Ureter (tissue), 1 donor: ENCODE measurements around the gene TRANK1. TPM values are rescaled to one million over a fixed set of nuclear protein-coding genes. Genes with fewer than 3 reads are reported as not detected.
"Not testable (repeated sequence)": the region's sequence is repeated elsewhere in the genome, so short reads cannot be mapped to it uniquely, and the experiment has no call there.

Experiments
- DNase-seq: peaks from one replicate; pipeline ENCODE4 v3.0.0-alpha.2; 2020; ENCODE audit warnings: low spot score
- total RNA-seq: library from RNA; stranded (reverse); gene quantifications from one replicate; pipeline ENCODE4 v1.2.4, GENCODE V29; 2023
- donor health status: DM: yes; HTN: yes; CAD: no.

TRANK1 gene
- total RNA-seq, 1 donor from 2014 or later: 29.2 TPM

DNA sequence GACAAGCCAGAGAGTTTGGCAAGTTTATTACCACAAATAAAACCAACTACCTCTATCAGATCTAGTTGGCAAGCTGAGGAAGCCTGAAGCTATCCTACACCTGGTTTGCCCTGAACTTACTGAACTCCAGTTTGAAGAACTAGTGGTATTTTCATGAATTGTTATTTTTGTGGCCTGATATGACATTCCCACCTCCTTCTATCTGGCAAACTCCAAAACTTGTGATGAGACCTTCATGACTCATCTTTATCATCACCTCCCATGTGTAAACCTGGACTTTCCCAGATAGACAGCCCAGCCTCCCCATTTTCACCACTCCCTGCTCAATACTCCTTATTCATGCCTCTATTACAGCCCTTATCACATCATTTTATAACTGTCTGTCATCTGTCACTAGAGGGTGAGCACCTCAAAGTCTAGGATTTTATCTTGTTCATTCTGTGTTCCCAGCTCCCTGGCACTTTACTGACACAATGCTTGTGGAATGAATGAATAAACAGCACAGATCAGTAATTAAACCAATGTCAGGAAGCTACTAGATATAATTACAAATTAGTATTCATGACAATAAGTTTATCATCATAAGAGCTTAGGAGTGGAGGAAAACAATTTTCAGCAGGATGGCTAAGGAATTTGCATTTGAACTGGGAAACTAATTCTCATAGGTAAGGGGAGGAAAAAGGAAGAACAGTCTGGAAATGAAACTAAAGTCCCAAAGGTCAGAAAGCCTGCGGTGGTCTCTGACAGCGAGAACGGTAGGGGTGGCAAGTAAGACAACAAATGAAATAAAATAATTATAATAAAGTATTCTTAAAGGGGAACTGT is 13.2 kb upstream of the TRANK1 start:
- DNase-seq: no peak

DNA sequence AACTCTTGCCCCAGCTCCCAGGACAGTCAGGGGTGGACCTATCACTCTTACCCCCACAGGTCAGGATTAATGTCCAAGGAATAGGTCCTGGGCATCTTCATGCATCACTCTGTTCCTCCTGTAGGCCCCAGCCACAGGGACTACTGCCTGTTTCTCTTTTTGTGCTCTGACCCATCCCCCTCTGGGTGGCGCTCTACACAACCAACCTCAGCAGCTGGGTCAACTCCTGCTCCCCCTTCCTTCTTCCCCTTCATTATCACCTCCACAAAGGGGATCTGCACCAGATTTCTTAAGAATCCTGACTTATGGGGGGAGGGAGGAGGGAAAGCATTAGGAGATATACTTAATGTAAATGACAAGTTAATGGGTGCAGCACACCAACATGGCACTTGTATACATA is 12.2 kb upstream of the TRANK1 start:
- DNase-seq: no peak

DNA sequence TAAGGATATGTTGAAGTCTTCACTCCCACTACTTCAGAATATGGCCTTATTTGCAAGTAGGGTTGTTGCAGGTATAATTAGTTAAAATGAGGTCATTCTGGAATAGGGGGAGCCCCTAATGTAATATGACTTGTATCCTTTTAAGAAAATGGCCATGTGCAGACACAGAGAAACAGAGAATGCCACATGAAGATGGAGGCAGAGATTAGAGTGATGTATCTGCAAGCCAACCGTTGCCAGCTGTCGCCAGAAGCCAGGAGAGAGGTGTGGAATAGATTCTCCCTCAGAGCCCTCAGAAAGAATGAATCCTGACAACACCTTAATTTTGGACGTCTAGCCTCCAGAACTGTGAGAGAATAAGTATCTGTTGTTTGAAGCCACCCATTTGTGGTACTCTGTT is 11.3 kb upstream of the TRANK1 start:
- no peak for DNase-seq

DNA sequence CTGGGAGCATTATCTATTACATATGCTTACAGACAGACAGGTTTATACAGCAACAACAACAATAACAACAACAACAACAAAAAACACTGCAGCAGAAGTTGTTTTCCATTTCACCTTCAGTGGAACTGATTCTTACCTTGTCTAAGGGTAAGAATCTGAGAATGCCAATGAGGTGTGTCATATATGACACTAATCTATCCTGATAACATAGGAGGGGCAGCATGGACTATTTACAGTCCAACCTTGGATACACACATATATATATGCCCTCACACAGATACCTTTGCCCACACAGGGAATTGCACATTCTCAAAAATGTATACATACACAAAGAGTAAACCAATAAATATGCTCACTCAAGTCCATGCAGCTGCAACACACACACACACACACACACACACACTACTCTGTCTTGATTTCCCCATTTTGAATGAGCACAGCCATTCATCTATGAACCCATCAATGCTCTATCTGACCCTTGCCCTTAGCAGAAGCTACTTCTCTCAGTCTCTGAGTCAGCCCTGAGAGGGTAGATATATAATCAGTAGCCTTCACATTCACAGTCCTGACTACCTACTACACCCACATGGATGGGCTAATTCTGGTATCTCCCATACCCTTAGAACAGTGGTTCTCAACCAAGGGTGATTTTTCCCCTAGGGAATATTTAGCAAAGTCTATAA is 9.7 kb upstream of the TRANK1 start:
- no peak for DNase-seq

DNA sequence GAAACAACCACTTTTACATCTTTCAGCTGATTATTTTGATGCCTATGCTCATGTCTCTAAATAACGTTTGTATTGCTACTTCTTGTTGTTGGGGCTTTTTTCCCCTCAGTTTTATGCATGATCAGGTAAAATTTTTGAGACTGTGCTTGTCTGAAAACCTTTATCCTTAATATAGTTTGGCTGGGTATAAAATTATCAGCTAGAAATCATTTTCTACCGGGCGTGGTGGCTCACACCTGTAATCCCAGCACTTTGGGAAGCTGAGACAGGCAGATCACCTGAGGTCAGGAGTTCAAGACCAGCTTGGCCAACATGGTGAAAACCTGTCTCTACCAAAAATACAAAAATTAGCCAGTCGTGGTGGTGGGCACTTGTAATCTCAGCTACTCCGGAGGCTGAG is 3.0 kb upstream of the TRANK1 start:
- not testable (repeated sequence) for DNase-seq

DNA sequence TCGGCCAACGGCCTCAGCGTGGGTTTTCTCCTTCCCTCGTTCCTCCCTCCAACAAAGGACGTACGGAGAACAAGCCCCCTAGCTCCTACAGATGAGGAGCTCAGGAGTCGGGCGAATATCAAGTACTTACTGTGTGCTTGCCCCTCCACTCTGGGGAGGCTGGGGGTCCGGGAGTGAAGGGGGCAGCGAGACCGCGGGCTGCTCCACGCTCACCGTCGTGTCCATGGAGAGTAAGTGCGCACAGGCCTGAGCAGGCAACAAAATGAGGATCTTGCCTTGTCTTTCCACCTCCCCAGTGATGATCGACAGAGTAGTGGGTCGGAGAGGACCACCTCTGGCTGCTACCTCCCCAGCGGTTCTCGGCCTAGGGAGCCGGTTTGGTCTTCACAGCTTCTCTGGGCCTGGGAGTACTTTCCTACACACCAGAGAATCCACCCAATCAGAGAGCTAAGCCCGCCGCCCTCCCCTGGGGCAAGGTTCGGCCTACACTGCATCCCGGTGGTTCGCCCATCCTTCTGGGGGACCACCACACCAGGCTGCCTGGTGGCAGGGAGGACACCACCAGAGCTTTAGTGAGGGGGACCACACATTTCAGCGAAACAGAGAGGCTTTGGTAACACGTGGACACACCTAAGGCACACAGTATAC is 603 bp upstream of the TRANK1 start:
- no peak for DNase-seq

DNA sequence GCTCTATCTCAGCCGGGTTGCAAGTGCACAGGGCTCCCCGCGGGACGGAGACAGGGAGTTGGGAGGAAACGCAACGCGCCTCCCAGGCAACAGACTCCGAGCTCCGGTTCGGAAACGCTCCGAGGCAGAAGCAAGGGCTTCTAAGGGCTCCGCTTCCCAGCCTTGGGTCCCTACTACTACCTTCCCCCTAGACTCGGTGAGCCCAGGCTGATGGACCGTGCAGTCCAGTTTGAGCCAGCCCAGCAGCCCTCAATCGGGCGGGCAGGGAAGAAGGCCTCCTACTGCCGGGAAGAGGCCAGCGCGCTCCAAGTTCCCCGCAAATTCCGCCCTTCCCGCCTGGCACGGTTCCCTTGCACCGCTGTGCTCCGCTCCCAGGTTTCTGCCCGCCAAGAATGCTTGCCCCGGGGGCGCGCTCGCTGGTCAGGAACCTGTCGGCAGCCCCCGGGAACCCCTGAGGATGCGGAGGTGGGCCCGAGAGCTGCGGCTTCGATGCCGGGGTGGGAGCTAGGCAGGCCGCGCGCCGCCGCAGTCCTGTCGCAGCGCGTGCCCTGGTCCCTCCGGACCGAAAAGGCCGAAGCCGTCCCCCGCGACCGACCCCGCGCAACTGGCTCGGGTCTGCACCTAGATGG is 728 bp downstream of the TRANK1 start:
- peak; percentile 67 for DNase-seq

DNA sequence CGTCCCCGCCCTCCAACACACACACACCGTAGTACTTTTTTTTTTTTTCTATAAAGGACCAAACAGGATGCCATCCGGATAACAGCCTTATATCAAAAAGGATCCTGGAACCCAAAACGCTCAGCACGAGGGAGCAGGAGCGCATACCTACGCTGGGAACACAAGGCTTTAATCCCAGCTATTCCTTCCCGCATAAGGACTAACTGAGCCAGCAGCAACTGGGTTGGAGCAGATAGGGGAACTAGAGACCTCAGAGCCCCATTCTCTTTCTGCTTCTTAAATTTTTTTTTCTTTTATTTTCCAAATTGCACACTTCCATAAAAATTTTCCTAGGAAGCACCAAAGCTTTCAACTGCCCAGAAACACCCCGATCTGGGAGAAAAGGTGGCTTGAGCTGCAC is 1.3 kb downstream of the TRANK1 start:
- no peak for DNase-seq

DNA sequence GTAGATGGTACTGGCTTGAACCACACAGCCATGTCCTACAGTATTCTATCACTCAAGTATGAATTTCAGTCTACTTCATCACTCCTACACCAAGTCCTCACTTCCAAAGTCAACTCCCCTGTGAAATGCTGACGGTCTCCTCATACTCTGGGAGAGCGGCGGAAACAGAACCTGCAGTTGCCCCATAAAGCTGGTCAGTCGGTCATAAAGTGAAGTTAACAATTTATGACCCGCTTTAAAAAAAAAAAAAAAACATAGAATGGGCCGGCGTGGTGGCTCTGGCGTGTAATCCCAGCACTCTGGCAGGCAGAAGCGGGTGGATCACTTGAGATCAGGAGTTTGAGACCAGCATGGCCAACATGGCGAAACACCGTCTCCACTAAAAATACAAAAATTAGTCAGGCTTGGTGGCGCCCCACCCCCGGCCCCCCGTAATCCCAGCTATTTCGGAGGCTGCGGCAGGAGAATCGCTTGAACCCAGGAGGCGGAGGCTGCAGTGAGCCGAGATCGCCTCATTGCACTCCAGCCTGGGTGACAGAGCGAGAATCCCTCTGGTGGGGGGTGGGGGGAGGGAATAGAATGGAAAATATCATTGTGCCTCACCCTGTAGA is 2.1 kb downstream of the TRANK1 start:
- no peak for DNase-seq

DNA sequence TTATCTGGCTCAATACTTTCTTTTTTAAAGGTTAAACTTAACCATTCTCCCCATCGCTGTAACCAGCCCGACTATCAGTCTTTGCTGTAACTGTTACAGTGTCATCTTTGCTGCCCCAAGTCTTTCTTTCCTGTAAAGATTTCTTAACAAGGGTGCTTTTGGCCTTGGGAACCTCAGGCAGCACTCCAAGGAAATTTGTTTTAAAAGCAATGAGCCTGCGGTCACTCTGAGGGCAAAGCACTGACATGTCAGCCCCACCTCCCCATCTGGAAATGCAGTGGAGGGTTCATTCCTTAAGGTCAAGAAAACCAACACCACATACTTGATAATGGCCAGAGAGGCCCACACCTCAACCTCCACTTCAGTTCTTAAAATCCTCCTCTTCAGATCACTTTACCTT is 3.2 kb downstream of the TRANK1 start:
- DNase-seq: no peak

DNA sequence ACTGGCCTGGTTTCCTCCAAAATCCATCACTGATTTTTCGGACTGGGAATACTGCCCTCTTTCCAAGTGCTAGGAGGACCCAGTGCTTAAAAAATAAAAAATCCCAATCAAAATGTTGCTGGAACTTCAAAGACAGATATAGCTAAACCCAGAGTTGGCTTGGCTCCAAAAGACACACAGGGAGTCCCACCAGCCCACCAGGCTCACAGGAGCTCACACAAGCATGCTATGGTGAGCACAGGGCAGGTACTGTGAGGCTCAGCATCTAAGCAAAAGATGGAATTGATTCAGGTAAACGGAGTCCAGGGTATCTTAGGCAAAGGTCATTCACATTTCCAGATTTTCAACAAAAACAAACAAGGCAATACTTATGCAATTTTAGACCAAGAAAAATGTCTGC is 3.7 kb downstream of the TRANK1 start:
- DNase-seq: no peak

DNA sequence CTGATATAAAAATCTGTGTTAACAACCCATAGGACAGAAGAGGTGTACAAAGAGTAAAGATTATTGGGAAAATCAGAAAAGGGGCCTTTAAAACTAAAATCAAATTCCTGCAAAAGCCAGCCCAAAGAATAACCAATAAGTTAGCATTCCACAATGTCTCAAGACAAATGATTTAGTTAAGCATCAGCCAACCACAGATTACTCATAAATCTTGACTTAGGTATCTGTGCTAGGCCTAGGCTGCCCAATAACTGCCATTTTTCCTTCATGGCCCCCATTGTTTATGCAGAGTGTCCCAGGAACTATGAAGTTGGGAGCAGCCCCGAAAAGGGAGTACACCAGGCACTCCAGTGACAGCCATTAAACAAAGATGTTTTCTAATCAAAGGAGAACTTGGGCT is 7.4 kb downstream of the TRANK1 start:
- no peak for DNase-seq

DNA sequence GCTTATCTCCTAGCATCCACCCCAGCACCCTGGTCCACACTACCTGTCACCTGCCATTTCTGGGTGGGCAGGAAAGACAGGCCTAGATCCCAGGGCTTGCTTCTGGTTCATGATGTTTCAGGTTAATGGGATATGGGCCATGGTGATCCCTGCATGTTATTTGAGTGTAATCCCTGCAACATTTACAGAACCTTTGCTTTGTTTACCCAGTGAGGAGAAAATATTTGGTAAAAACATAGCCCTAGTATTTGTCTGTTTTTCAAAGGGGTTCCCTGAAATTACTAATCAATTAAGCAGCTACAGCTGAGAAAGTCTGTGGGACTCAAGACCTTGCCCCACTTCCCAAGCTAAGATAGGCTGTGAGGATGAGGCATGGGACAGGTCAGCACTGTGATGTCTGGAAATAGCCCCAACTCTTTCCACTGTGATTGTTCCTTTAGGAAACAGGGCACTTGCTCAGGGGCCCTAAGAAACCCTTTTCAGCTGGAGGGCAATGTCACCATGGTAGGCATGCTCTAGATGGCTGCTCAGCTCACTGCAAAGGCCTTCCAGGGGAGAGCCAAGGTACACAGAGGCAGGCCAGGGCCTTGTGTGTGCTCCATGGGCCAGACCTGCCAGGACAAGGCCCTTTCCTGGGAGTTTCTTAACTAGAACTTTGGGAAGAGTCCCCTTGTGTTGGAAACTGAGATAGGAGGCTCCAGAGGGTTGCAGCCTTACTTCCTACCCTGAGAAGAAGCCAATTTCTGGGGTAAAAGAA is 11.1 kb downstream of the TRANK1 start:
- DNase-seq: peak; percentile 18

DNA sequence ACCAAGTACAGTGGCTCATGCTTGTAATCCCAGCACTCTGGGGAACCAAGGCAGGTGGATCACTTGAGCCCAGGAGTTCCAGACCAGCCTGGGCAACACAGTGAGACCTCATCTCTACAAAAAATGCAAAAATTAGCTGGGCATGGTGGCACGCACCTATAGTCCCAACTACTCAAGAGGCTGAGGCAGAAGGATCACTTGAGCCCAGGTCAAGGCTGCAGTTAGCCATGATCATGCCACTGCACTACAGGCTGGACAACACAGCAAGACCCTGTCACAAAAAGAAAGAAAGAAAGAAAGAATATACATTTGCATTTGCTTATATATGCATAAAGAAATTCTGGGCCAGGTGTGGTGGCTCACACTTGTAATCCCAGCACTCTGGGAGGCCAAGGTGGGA is 13.4 kb downstream of the TRANK1 start:
- DNase-seq: peak; percentile 3

DNA sequence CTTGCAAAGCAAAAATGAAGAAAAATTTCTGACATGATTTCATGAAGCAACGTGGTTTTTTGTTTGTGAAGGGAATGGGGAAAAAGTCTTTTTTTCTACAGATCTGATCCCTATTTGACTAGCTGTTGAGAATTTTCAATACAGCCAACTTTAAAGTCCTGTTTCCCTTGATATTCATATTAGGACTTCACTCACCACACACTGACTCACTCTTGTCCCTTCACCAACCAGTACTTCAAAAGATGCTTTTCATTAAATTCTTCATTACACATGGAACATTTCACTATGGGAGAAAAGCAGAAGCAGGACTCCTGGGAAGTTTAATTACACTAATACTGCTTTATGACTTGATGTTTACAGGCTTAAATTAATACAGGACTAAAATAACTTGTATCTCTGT is 16.6 kb downstream of the TRANK1 start:
- no peak for DNase-seq

DNA sequence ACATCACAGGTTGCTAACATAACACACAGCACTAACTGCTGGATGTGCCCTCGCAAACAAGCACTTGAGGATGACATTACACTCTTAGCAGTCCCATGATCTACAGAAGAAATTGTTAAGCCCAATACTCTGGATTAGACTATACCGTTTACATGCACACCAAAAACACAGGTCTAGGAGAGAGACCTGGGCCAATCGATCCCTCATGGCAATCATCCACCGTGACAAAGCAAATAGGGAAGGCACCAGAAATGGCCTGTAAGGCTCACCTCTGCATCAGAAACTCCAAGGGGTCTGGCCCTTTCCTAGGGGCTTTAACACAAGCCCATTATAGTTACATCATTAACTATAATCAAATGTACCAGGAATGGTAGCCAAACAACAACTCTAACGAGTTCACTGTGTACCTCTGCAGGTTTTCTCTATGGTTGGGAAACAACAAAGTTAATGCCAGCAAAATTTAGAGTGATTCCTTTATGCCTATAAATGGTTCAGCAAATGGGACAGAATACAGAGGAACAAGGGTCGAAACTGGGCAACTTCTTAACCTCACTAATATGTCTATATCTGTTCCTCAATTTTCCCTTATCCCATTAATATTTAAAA is 18.5 kb downstream of the TRANK1 start:
- DNase-seq: no peak

DNA sequence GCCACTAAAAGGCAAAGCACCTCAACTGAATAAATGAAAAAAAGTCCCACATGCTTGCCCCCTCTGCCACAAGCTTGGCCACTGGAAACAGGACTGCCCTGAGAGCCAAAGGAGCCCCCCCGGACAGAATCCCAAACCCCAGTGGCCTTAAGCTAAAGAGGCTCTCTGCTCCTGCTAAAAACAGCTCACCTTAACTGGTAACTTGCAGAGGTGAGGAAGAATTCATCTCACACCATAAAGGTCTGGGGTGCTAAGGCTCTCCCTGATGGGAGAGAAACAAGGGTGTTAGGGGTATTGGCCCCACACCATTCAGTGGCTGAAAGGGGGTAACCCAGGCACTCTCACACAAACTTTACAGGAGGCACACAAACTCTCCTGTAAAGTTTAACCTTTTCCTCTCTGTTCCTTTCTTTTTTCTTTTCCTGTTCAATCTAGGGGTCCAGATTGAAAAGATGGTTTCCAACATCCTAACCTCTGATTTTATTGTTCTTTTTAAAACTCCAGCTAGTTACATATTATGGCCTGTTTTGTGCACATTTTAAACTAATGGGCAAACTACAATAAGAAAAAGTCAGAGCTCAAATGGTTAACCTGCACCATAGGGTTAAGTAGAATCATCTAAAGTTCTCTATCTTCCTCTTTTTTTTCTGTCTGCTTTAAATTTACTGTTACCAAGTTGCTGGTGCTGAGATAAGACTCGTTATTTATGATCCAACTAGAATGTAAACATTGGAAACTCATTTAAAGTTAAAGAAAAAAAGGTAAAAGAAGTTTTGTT is 19.9 kb downstream of the TRANK1 start:
- DNase-seq: no peak

DNA sequence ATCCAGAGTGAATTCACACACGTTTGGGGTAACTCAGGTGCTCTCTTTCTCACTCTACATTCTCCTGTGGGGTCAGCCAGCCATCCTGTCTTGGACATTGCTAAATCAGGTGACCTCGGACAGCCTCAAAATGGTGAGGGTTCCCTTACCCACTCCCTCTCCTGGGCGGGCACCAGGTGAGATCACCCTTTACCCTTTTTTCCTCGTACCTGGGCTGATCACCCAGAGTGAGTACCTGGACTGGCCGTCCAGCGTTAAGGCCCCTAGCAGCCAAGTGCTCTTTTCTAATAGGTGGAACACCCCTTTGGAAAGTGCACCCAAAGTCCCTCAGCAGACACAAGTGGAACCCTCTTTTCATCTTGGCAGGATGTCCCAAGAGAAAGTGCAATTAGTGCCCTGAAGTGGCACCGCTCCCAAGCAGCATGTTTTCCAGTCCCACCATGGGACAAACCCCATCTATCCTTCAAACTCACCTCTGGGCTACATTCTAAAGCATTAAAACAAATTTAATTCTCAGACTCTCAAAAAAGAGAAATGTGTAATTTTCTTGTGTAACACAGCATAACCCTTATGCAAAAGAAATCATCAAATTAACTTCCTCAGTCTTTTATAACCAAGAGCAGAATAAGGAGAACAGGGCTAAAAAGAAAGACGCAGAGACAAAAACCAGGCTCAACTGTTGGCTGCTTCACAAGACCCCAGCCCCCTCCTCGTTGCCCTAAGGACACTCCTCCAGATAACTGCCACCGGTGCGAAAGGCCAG is 20.7 kb downstream of the TRANK1 start:
- no peak for DNase-seq

DNA sequence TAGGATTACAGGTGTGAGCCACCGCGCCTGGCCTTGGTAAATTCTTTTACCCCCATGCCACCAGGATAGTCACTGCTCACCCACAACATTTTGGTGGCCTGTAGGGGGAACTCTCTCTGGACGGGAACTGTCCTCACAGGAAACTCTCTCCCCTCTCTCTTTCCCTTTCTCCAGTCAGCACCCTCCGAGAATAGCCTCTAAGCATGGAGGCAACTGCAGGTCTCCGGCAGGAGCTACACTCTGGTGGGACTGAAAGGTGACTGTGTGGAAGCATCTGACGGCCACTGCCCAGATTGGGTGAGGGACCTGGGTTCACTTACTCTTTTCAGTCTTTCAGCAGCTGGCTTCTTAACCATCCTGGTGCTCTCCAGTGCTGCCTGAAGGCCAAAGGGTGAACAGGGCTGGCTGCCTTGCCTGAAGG is 21.3 kb downstream of the TRANK1 start:
- DNase-seq: no peak
